Mesothelial cell of epicardium (in vitro differentiated cells): ENCODE data around the gene THAP10. TPM values are rescaled to one million over a fixed set of nuclear protein-coding genes. Genes with fewer than 3 reads are reported as not detected.
A peak's percentile ranks its signal among the peaks of the same experiment; 100 is the strongest.
"Not testable (repeated sequence)": the region's sequence is repeated elsewhere in the genome, so short reads cannot be mapped to it uniquely, and the experiment has no call there.

ENCODE experiments used
- DNase-seq, 2 experiments: peaks; one replicate each; pipeline ENCODE4 v3.0.0; 2021; ENCODE audit warnings: low spot score in 2 of 2; ENCODE audit not compliant: unreplicated experiment in 2 of 2
- H3K27ac Mint-ChIP-seq: 2 replicates; pipeline ENCODE4 v1.8.0; 2021; ENCODE audit warnings: mixed read lengths
- H3K27me3 Mint-ChIP-seq: 2 replicates; pipeline ENCODE4 v1.8.0; 2021; ENCODE audit warnings: low read depth, mixed read lengths
- H3K36me3 Mint-ChIP-seq: 2 replicates; pipeline ENCODE4 v1.8.0; 2021; ENCODE audit warnings: mixed read lengths
- H3K4me1 Mint-ChIP-seq: 2 replicates; pipeline ENCODE4 v1.8.0; 2021; ENCODE audit warnings: mixed read lengths
- H3K4me3 Mint-ChIP-seq: 2 replicates; pipeline ENCODE4 v1.8.0; 2021; ENCODE audit warnings: mild to moderate bottlenecking, moderate library complexity, mixed read lengths
- H3K9me3 Mint-ChIP-seq: 2 replicates; pipeline ENCODE4 v1.8.0; 2021; ENCODE audit warnings: mixed read lengths
- total RNA-seq: library from RNA; stranded (reverse); gene quantifications from 3 replicates; pipeline ENCODE4 v1.2.1, GENCODE V29; 2021
- TF ChIP-seq, protein P1 (sequence below): fragments of 200-600 bp; sonication (generic); IDR thresholded peaks from one replicate; pipeline ENCODE4 v1.5.0; 2021; ENCODE audit warnings: antibody characterized with exemption; ENCODE audit not compliant: unreplicated experiment

The THAP10 gene
- total RNA-seq, 1 donor from 2014 or later = 2.9 TPM

DNA sequence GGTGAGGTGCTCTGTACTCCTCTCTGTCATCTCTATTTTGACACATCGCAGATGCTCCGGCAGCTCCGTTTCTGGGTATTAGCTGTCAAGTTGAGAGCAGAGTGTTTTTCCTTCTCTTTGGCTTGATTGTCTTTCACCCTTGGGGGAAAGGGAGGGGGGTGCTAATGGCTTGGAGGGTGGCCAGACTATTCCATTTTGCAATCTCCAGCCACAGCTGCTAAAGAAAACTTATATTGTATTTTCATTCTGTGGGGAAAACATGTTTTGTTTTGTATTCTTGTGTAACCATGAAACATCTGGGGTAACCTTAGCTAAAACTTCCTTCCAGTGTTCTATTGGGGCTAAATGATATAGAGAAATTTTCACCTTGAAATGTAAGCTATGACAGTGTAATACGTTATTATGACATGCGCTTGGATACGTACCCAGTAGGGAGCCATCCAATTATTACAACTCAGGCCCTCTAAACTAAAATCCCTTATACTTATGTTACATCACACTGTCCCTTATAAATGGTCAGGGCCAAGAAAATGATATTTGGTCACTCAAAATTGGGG, 24.2 kb downstream of the THAP10 start:
- Mint-ChIP-seq H3K4me1 (peaks cover 35% of the 10 kb centered on the region), H3K27ac (peak overlapping the region; percentile 37), H3K36me3 (peaks cover 5% of the 10 kb centered on the region), H3K4me3 (no peak overlapping the region), H3K27me3 (no peaks in the 10 kb centered on the region), H3K9me3 (peaks cover 5% of the 10 kb centered on the region)
- TF ChIP-seq, protein P1, sequence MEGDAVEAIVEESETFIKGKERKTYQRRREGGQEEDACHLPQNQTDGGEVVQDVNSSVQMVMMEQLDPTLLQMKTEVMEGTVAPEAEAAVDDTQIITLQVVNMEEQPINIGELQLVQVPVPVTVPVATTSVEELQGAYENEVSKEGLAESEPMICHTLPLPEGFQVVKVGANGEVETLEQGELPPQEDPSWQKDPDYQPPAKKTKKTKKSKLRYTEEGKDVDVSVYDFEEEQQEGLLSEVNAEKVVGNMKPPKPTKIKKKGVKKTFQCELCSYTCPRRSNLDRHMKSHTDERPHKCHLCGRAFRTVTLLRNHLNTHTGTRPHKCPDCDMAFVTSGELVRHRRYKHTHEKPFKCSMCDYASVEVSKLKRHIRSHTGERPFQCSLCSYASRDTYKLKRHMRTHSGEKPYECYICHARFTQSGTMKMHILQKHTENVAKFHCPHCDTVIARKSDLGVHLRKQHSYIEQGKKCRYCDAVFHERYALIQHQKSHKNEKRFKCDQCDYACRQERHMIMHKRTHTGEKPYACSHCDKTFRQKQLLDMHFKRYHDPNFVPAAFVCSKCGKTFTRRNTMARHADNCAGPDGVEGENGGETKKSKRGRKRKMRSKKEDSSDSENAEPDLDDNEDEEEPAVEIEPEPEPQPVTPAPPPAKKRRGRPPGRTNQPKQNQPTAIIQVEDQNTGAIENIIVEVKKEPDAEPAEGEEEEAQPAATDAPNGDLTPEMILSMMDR = no peak
- DNase-seq = no peak

DNA sequence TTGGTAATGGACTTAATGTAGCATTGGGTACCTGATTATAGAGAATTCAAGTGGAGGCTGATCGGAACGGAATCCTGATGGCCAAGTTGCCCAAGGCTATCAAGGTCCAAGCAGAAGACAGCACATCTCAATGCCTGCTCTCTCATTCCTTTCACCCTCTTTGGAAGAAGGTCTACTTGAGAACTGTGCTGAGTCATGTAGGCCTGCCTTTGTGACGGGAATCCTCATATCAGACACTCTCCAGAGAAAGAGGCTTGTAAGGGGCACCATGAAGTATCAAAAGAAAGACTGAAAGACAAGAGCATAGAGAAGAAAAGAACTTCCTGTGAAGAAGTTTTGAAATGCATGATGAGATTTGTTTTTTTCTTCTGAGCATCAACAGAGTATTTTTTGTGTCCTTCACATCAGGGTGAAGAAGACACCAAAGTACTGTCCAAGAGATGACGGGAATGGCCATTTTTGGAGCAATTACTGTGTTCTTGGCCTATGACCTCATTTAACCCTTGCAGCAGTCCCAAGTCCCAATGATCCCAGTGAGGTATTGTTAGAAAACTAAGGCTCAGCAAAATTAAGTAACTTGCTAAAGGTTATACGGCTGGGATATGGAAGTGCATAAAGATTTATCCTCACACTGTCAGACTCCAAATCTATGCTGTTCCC, 25.1 kb downstream of the THAP10 start:
- Mint-ChIP-seq H3K9me3 (peaks cover under 1% of the 10 kb centered on the region), H3K4me3 (no peak overlapping the region), H3K4me1 (peaks cover 35% of the 10 kb centered on the region), H3K27me3 (no peaks in the 10 kb centered on the region), H3K36me3 (peaks cover 1% of the 10 kb centered on the region), H3K27ac (no peak overlapping the region)
- no peak for DNase-seq
- TF ChIP-seq, protein P1 = no peak

DNA sequence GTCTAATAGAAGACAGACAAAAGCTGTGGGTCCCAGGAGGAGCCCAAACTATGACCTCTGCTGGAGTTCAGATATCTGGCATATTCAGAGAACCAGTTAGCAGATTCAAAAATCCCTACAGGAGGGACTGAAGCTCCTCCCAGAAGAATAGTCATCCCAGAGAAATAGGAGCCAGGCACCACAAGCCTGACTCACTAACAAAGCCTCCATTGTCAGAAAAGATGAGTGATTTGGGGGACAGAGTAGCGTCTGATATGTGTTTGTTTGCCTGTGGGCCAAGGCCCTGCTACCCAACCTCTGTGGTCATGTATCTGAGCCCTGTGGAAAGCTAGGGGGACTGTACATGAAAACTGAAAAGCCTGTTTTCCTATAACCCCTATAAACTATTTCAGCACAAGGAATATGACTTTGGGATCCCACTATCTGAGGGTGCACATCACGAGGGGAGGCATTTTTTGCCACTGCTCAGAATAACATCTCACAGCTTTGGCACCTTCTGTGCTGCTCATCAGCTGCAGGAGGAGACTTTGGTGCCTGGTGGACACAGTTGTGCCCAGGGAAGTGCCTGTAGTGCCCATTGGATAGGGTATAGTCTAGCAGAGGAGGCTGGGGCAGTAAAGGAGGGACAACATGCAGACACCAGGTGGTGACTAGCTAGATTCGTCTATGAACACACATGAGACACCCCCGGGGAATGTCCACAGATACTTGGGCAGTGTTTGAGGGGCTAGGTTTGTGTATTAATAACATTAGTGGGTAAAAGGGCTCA, 28.6 kb downstream of the THAP10 start:
- Mint-ChIP-seq H3K27ac (peak overlapping the region; percentile 64), H3K4me1 (peaks cover 21% of the 10 kb centered on the region), H3K36me3 (no peaks in the 10 kb centered on the region), H3K4me3 (no peak overlapping the region), H3K27me3 (no peaks in the 10 kb centered on the region), H3K9me3 (no peaks in the 10 kb centered on the region)
- TF ChIP-seq, protein P1 = no peak
- no peak for DNase-seq

DNA sequence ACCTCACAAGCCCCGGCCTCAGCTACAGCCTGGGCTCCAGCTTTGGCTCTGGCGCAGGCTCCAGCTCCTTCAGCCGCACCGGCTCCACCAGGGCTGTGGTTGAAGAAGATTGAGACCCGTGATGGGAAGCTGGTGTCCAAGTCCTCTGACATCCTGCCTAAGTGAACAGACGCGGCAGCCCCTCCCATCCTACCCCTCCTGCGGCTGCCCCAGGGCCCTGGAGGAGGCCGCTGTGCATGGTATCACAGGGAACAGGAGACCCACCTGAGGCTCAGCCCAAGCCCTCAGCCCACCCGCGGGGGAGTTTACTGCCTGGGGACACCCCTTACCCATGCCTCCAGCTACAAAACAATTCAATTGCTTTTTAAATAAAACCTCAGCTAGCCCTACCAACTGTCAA, 32.2 kb downstream of the THAP10 start:
- no peak for DNase-seq
- Mint-ChIP-seq H3K4me3 (no peak overlapping the region), H3K36me3 (no peaks in the 10 kb centered on the region), H3K4me1 (peaks cover 8% of the 10 kb centered on the region), H3K27me3 (no peaks in the 10 kb centered on the region), H3K27ac (no peak overlapping the region), H3K9me3 (no peaks in the 10 kb centered on the region)
- TF ChIP-seq, protein P1 = no peak

DNA sequence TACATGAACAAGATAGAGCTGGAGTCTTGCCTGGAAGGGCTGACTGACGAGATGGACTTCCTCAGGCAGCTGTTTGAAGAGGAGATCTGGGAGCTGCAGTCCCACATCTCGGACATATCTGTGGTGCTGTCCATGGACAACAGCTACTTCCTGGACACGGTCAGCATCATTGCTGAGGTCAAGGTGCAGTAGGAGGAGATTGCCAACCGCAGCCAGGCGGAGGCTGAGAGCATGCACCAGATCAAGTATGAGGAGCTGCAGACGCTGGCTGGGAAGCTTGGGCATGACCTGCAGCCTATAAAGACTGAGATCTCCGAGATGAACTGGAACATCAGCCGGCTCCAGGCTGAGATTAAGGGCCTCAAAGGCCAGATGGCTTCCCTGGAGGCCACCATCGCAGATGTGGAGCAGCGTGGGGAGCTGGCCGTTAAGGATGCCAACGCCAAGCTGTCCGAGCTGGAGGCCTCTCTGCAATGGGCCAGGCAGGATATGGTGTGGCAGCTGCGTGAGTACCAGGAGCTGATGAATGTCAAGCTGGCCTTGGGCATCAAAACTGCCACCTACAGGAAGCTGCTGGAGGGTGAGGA, 32.8 kb downstream of the THAP10 start:
- Mint-ChIP-seq H3K4me1 (peaks cover 11% of the 10 kb centered on the region), H3K4me3 (no peak overlapping the region), H3K36me3 (no peaks in the 10 kb centered on the region), H3K27ac (no peak overlapping the region), H3K9me3 (no peaks in the 10 kb centered on the region), H3K27me3 (no peaks in the 10 kb centered on the region)
- TF ChIP-seq, protein P1 = no peak
- DNase-seq = no peak

DNA sequence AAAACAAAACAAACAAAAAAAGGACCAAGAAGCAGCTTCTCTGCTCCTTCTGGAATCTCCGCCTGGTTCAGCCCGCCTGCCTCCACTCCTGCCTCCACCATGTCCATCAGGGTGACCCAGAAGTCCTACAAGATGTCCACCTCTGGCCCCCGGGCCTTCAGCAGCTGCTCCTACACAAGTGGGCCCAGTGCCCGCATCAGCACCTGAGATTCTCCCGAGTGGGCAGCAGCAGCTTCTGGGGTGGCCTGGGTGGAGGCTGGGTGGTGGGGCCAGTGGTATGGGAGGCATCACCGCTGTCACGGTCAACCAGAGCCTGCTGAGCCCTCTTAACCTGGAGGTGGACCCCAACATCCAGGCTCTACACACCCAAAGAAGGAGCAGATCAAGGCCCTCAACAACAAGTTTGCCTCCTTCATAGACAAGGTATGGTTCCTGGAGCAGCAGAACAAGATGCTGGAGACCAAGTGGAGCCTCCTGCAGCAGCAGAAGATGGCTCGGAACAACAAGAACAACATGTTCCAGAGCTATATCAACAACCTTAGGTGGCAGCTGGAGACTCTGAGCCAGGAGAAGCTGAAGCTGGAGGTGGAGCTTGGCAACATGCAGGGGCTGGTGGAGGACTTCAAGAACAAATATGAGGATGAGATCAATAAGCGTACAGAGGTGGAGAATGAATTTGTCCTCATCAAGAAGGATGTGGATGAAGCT, 33.5 kb downstream of the THAP10 start:
- H3K36me3 Mint-ChIP-seq, H3K27me3 Mint-ChIP-seq, H3K9me3 Mint-ChIP-seq, H3K4me3 Mint-ChIP-seq, DNase-seq, H3K27ac Mint-ChIP-seq: not testable (repeated sequence)
- peaks cover 12% of the 10 kb centered on the region for H3K4me1 Mint-ChIP-seq
